HCT116 (cell line): Measurements from ENCODE around the gene KCTD17. TPM values are rescaled to one million over a fixed set of nuclear protein-coding genes. Genes with fewer than 3 reads are reported as not detected.

Experiments used
- ATAC-seq: fragments of 200-7000 bp; cut with Tn5 transposase; 2 replicates; pipeline ENCODE4 v1.9.1; 2020; ENCODE audit warnings: mild to moderate bottlenecking, moderate library complexity
- BruUV-seq: library from RNA; stranded (reverse); fragments of 400-500 nt; replicated peaks from 2 replicates; lab custom pipeline; 2021; lab: Mats Ljungman, UMichigan
- CTCF ChIA-PET: fragments of 300-600 bp; sonication (Branson Sonifier 250); formaldehyde crosslinking; loops from one replicate; lab custom pipeline; 2021; ENCODE audit warnings: antibody characterized with exemption; lab: Charles Lee
- POLR2A ChIA-PET: fragments of 300-600, 350-600 bp; sonication (Branson Sonifier 250); formaldehyde crosslinking; loops from one replicate; lab custom pipeline; 2021; ENCODE audit warnings: antibody characterized with exemption; lab: Charles Lee
- RAD21 ChIA-PET, 2 experiments: fragments of 300-600 bp; sonication (Branson Sonifier 250); formaldehyde crosslinking; loops; one replicate each; lab custom pipeline; 2023; ENCODE audit warnings: low total read pairs in 2 of 2; ENCODE audit not compliant: uncharacterized antibody in 2 of 2, unreplicated experiment in 2 of 2, low non-redundant PET in 1 of 2; lab: Charles Lee
- DNase-seq: peaks from one replicate; pipeline ENCODE4 v3.0.0-alpha.2; 2010; ENCODE audit warnings: low read depth, low spot score
- H2AFZ ChIP-seq: fragments of 200-600 bp; shearing (Covaris generic), sonication (generic); 2 replicates; pipeline ENCODE4 v1.6.1; 2017; ENCODE audit warnings: low read depth, mixed run types, mixed read lengths, antibody characterized with exemption, low read length; ENCODE audit not compliant: poor library complexity, severe bottlenecking
- H3K27ac ChIP-seq: 2 replicates; pipeline ENCODE4 v1.5.1; 2012; ENCODE audit warnings: low read depth, low read length
- H3K27me3 ChIP-seq: fragments of 200-600 bp; sonication (generic); 2 replicates; pipeline ENCODE4 v1.6.1; 2016; ENCODE audit warnings: mixed run types, low read length, mixed read lengths; ENCODE audit not compliant: insufficient read depth
- H3K36me3 ChIP-seq, 2 experiments: fragments of 200-500 bp in 1 of 2; fragments of 200-600 bp in 1 of 2; sonication (Bioruptor generic) in 1 of 2; sonication (generic) in 1 of 2; 2 replicates each; pipeline versions ENCODE4 v1.5.1 to v1.6.1; 2014 to 2016; ENCODE audit warnings: low read length in 2 of 2, inconsistent platforms in 1 of 2, mixed read lengths in 1 of 2, mixed run types in 1 of 2; ENCODE audit not compliant: insufficient read depth in 2 of 2, control insufficient read depth in 1 of 2
- H3K4me1 ChIP-seq, 2 experiments: fragments of 200-600 bp in 1 of 2; sonication (generic) in 1 of 2; 2 replicates each; pipeline versions ENCODE4 v1.5.1 to v1.6.1; 2012 to 2017; ENCODE audit warnings: low read length in 2 of 2, inconsistent platforms in 1 of 2, mild to moderate bottlenecking in 1 of 2, mixed read lengths in 1 of 2, mixed run types in 1 of 2, moderate library complexity in 1 of 2; ENCODE audit not compliant: insufficient read depth in 2 of 2, control insufficient read depth in 1 of 2
- H3K4me2 ChIP-seq: fragments of 200-600 bp; sonication (generic); 2 replicates; pipeline ENCODE4 v1.6.1; 2017; ENCODE audit warnings: mixed run types, low read length, mixed read lengths
- H3K4me3 ChIP-seq, 2 experiments: fragments of 200-600 bp in 1 of 2; sonication (generic) in 1 of 2; replicated peaks in 1 of 2; 2 replicates each; pipeline ENCODE4 v1.5.1; 2011 to 2016; ENCODE audit warnings: low read length in 2 of 2, control low read depth in 1 of 2, low read depth in 1 of 2, mild to moderate bottlenecking in 1 of 2, mixed read lengths in 1 of 2, mixed run types in 1 of 2
- H3K79me2 ChIP-seq: fragments of 200-600 bp; sonication (generic); 2 replicates; pipeline ENCODE4 v1.6.1; 2017; ENCODE audit warnings: mild to moderate bottlenecking, mixed run types, low read length, moderate library complexity, mixed read lengths; ENCODE audit not compliant: insufficient read depth
- H3K9ac ChIP-seq: fragments of 200-600 bp; sonication (generic); 2 replicates; pipeline ENCODE4 v1.6.1; 2016; ENCODE audit warnings: low read length, mixed read lengths
- H3K9me2 ChIP-seq: fragments of 200-600 bp; sonication (generic), shearing (Covaris generic); 2 replicates; pipeline ENCODE4 v1.6.1; 2017; ENCODE audit warnings: mixed run types, mild to moderate bottlenecking, moderate library complexity; ENCODE audit not compliant: insufficient read depth
- H3K9me3 ChIP-seq, 2 experiments: fragments of 200-500 bp in 1 of 2; fragments of 200-600 bp in 1 of 2; sonication (Bioruptor generic) in 1 of 2; sonication (generic) in 1 of 2; 2 replicates each; pipeline ENCODE4 v1.6.1; 2014 to 2017; ENCODE audit warnings: low read length in 2 of 2, mixed read lengths in 2 of 2, inconsistent platforms in 1 of 2, low read depth in 1 of 2, mild to moderate bottlenecking in 1 of 2, mixed run types in 1 of 2, moderate library complexity in 1 of 2; ENCODE audit not compliant: control insufficient read depth in 1 of 2, insufficient read depth in 1 of 2
- H4K20me1 ChIP-seq: fragments of 200-600 bp; sonication (generic), shearing (Covaris generic); 2 replicates; pipeline ENCODE4 v1.6.1; 2017; ENCODE audit warnings: mixed run types, mild to moderate bottlenecking, moderate library complexity; ENCODE audit not compliant: insufficient read depth
- ATF3 ChIP-seq: IDR thresholded peaks from 2 replicates; pipeline ENCODE4 v1.6.1; 2012
- CEBPB ChIP-seq: IDR thresholded peaks from 2 replicates; pipeline ENCODE4 v1.6.1; 2012; ENCODE audit warnings: low read depth
- CTCF ChIP-seq, 3 experiments: fragments of 200-600 bp in 1 of 3; sonication (generic) in 1 of 3; IDR thresholded peaks in 2 of 3; conservative IDR thresholded peaks in 1 of 3; 2 replicates each; pipeline ENCODE4 v1.5.1; 2012 to 2017; ENCODE audit warnings: low read depth in 2 of 3, low read length in 2 of 3, antibody characterized with exemption in 1 of 3, borderline replicate concordance in 1 of 3, control low read depth in 1 of 3, mild to moderate bottlenecking in 1 of 3, mixed read lengths in 1 of 3, mixed run types in 1 of 3, moderate library complexity in 1 of 3; ENCODE audit not compliant: insufficient read depth in 1 of 3
- EZH2phosphoT487 ChIP-seq: fragments of 200-600 bp; IDR thresholded peaks from 2 replicates; pipeline ENCODE4 v1.6.1; 2018; ENCODE audit warnings: antibody characterized with exemption, borderline replicate concordance
- JUND ChIP-seq: IDR thresholded peaks from 2 replicates; pipeline ENCODE4 v1.6.1; 2012
- MAX ChIP-seq: IDR thresholded peaks from 2 replicates; pipeline ENCODE4 v1.6.1; 2012
- POLR2A ChIP-seq: IDR thresholded peaks from 2 replicates; pipeline ENCODE4 v1.7.0; 2011; ENCODE audit warnings: borderline replicate concordance; ENCODE audit not compliant: insufficient read depth, insufficient read length; ENCODE audit errors: extremely low read depth
- POLR2AphosphoS5 ChIP-seq: IDR thresholded peaks from 2 replicates; pipeline ENCODE4 v1.6.1; 2011; ENCODE audit warnings: mild to moderate bottlenecking, low read depth, low read length, moderate library complexity
- REST ChIP-seq: IDR thresholded peaks from 2 replicates; pipeline ENCODE4 v1.6.1; 2012; ENCODE audit warnings: low read depth
- SIN3A ChIP-seq: IDR thresholded peaks from 2 replicates; pipeline ENCODE4 v1.6.1; 2012; ENCODE audit warnings: low read depth
- SP1 ChIP-seq: IDR thresholded peaks from 2 replicates; pipeline ENCODE4 v1.6.1; 2012; ENCODE audit warnings: low read depth
- TCF7L2 ChIP-seq: IDR thresholded peaks from 2 replicates; pipeline ENCODE4 v1.7.0; 2011; ENCODE audit warnings: borderline replicate concordance, inconsistent platforms; ENCODE audit not compliant: insufficient read depth, insufficient read length; ENCODE audit errors: extremely low read depth
- YY1 ChIP-seq: IDR thresholded peaks from 2 replicates; pipeline ENCODE4 v1.6.1; 2011; ENCODE audit warnings: low read length, low read depth, moderate library complexity, mild to moderate bottlenecking; ENCODE audit not compliant: insufficient replicate concordance; ENCODE audit errors: extremely low read depth
- ZFX ChIP-seq: fragments of 450-650 bp; IDR thresholded peaks from 2 replicates; pipeline ENCODE4 v1.6.1; 2017
- ZNF274 ChIP-seq: fragments of 200-500 bp; sonication (Bioruptor generic); IDR thresholded peaks from 2 replicates; pipeline ENCODE4 v1.6.1; 2014; ENCODE audit warnings: mild to moderate bottlenecking, low read depth, low read length, inconsistent platforms
- intact Hi-C: fragments of 100-400 bp; cut with micrococcal nuclease; formaldehyde crosslinking; loops from 2 replicates; pipeline ENCODE4 v1.10.0; 2022
- total RNA-seq: library from RNA; stranded (reverse); gene quantifications from one replicate; pipeline ENCODE4 v1.2.1, GENCODE V29; 2021; ENCODE audit not compliant: unreplicated experiment

Gene KCTD17
- total RNA-seq, 1 experiment from 2014 or later = 23.4 TPM

- no peak for TF ChIP-seq EZH2phosphoT487
- no peak for TF ChIP-seq TCF7L2
These were observed 27.0 kb upstream of the KCTD17 start (continued) for GRCh38 chr22:37024339-37025157.

GRCh38 chr22:37025500-37026070 lies 26.0 kb upstream of the KCTD17 start:
- H3K36me3 ChIP-seq = peaks cover 8 to 18% of the 10 kb centered on the region in 2 experiments
- no peaks in the 10 kb centered on the region for H3K9me2 ChIP-seq
- CTCF ChIA-PET = no interaction called here
- no peaks in the 10 kb centered on the region for H3K9me3 ChIP-seq
- TF ChIP-seq ATF3 (no peak), POLR2A (no peak), POLR2AphosphoS5 (no peak), EZH2phosphoT487 (no peak), MAX (no peak), TCF7L2 (no peak), SIN3A (no peak), ZNF274 (no peak), CEBPB (no peak), SP1 (no peak), ZFX (no peak), REST (no peak), YY1 (no peak), CTCF (IDR thresholded peaks at IDR 0.05 in 2 of 3, conservative IDR thresholded peaks at IDR 0.05 in 1 of 3; ENCODE audit: borderline replicate concordance in 1 of 3, insufficient read depth in 1 of 3, low read depth in 2 of 3, low read length in 2 of 3) (no peak), JUND (no peak)
- intact Hi-C loops = no loop called here
- peaks cover 6% of the 10 kb centered on the region; the same call in 1 of the 2 replicates for H3K79me2 ChIP-seq
- no peak overlapping the region for H3K9ac ChIP-seq
- DNase-seq = no peak
- H3K27ac ChIP-seq = no peak overlapping the region
- no peak overlapping the region for H3K4me3 ChIP-seq
- no peak overlapping the region for H2AFZ ChIP-seq
- no peak overlapping the region for H3K4me2 ChIP-seq
- H3K27me3 ChIP-seq = no peaks in the 10 kb centered on the region
- ATAC-seq = no peak
- BruUV-seq = no TSS peak
- RAD21 ChIA-PET = no interaction called here
- peaks cover 8 to 9% of the 10 kb centered on the region in 2 experiments; a peak in 3 of 4 replicates for H3K4me1 ChIP-seq
- H4K20me1 ChIP-seq = no peaks in the 10 kb centered on the region
- POLR2A ChIA-PET = no interaction called here
